KMS-11 (cell line): ENCODE data around the gene SDR39U1.
"Not testable (repeated sequence)": the region's sequence is repeated elsewhere in the genome, so short reads cannot be mapped to it uniquely, and the experiment has no call there.

Experiments
- H2AFZ ChIP-seq: fragments of 200-600 bp; sonication (generic); 2 replicates; pipeline ENCODE4 v1.6.1; 2016; ENCODE audit warnings: antibody characterized with exemption, mixed run types, low read depth
- H3K27ac ChIP-seq: fragments of 200-600 bp; sonication (generic); 2 replicates; pipeline ENCODE4 v1.6.1; 2016; ENCODE audit warnings: mild to moderate bottlenecking, mixed run types
- H3K27me3 ChIP-seq: fragments of 200-600 bp; sonication (generic); 2 replicates; pipeline ENCODE4 v1.6.1; 2017; ENCODE audit warnings: mild to moderate bottlenecking, low read depth, mixed run types, moderate library complexity; ENCODE audit not compliant: insufficient read depth
- H3K36me3 ChIP-seq: fragments of 200-600 bp; sonication (generic); 2 replicates; pipeline ENCODE4 v1.6.1; 2017; ENCODE audit warnings: mild to moderate bottlenecking, mixed run types; ENCODE audit not compliant: insufficient read depth
- H3K4me1 ChIP-seq: fragments of 200-600 bp; sonication (generic); 2 replicates; pipeline ENCODE4 v1.6.1; 2016; ENCODE audit warnings: mild to moderate bottlenecking, low read depth, mixed run types; ENCODE audit not compliant: poor library complexity, severe bottlenecking
- H3K4me2 ChIP-seq: fragments of 200-600 bp; sonication (generic); 2 replicates; pipeline ENCODE4 v1.7.0; 2016; ENCODE audit warnings: mild to moderate bottlenecking, mixed run types
- H3K4me3 ChIP-seq: fragments of 200-600 bp; sonication (generic); IDR thresholded peaks from 2 replicates; pipeline ENCODE4 v1.6.1; 2017; ENCODE audit warnings: low read depth, low read length, mixed read lengths; ENCODE audit not compliant: insufficient read depth
- H3K79me2 ChIP-seq: fragments of 200-600 bp; sonication (generic); 2 replicates; pipeline ENCODE4 v1.6.1; 2016; ENCODE audit warnings: low read depth, mixed run types; ENCODE audit not compliant: insufficient read depth
- H3K9ac ChIP-seq: fragments of 200-600 bp; sonication (generic); 2 replicates; pipeline ENCODE4 v1.6.1; 2016; ENCODE audit warnings: mild to moderate bottlenecking, mixed run types
- H4K20me1 ChIP-seq: fragments of 200-600 bp; sonication (generic); 2 replicates; pipeline ENCODE4 v1.6.1; 2016; ENCODE audit warnings: mild to moderate bottlenecking, mixed run types; ENCODE audit not compliant: insufficient read depth
- CTCF ChIP-seq: fragments of 200-600 bp; sonication (generic); conservative IDR thresholded peaks from 2 replicates; pipeline ENCODE4 v1.6.1; 2017; ENCODE audit warnings: low read depth, mild to moderate bottlenecking, antibody characterized with exemption, low read length, moderate library complexity, mixed read lengths

The SDR39U1 gene

GRCh38 chr14:24481622-24482324 is 39.2 kb upstream of the SDR39U1 start:
- H3K27me3 ChIP-seq, result no peaks in the 10 kb centered on the region
- no peak overlapping the region for H3K4me2 ChIP-seq
- TF ChIP-seq CTCF, result peak; percentile 67
- H3K9ac ChIP-seq, result no peak overlapping the region
- no peaks in the 10 kb centered on the region for H3K79me2 ChIP-seq
- peak overlapping the region; percentile 30; the same call in 1 of the 2 replicates for H2AFZ ChIP-seq
- no peaks in the 10 kb centered on the region for H3K36me3 ChIP-seq
- peaks cover 5% of the 10 kb centered on the region for H3K4me1 ChIP-seq
- H4K20me1 ChIP-seq, result no peaks in the 10 kb centered on the region
- H3K27ac ChIP-seq, result no peak overlapping the region
- no peak overlapping the region for H3K4me3 ChIP-seq

GRCh38 chr14:24479999-24480398 is 37.4 kb upstream of the SDR39U1 start:
- not testable (repeated sequence) for H3K4me1 ChIP-seq, H3K36me3 ChIP-seq, H3K9ac ChIP-seq, H3K27me3 ChIP-seq, H2AFZ ChIP-seq, H3K4me2 ChIP-seq, H3K79me2 ChIP-seq, H3K4me3 ChIP-seq, H3K27ac ChIP-seq, H4K20me1 ChIP-seq

- no peak overlapping the region for H3K4me3 ChIP-seq
Measured at GRCh38 chr14:24475261-24475660, 32.7 kb upstream of the SDR39U1 start.

GRCh38 chr14:24473211-24473610 is 30.6 kb upstream of the SDR39U1 start:
- Histone ChIP-seq H3K27ac (no peak overlapping the region), H3K79me2 (no peaks in the 10 kb centered on the region), H3K36me3 (no peaks in the 10 kb centered on the region)

More at GRCh38 chr14:24475261-24475660, 32.7 kb upstream of the SDR39U1 start:
- no peak for TF ChIP-seq CTCF
- Histone ChIP-seq H4K20me1 (no peaks in the 10 kb centered on the region), H2AFZ (no peak overlapping the region), H3K79me2 (no peaks in the 10 kb centered on the region), H3K9ac (no peak overlapping the region), H3K36me3 (no peaks in the 10 kb centered on the region), H3K4me2 (no peak overlapping the region), H3K27me3 (no peaks in the 10 kb centered on the region), H3K4me1 (no peaks in the 10 kb centered on the region), H3K27ac (no peak overlapping the region)

GRCh38 chr14:24470450-24470849 is 27.9 kb upstream of the SDR39U1 start:
- H3K4me3 ChIP-seq, H3K79me2 ChIP-seq, H3K27ac ChIP-seq, H2AFZ ChIP-seq, H4K20me1 ChIP-seq, H3K27me3 ChIP-seq, H3K36me3 ChIP-seq, H3K9ac ChIP-seq, H3K4me2 ChIP-seq, H3K4me1 ChIP-seq: not testable (repeated sequence)

More at GRCh38 chr14:24473211-24473610, 30.6 kb upstream of the SDR39U1 start:
- Histone ChIP-seq H3K4me1 (no peaks in the 10 kb centered on the region), H3K4me3 (no peak overlapping the region), H4K20me1 (no peaks in the 10 kb centered on the region), H3K27me3 (no peaks in the 10 kb centered on the region), H2AFZ (no peak overlapping the region), H3K9ac (no peak overlapping the region), H3K4me2 (no peak overlapping the region)
- no peak for TF ChIP-seq CTCF
